ENCODE results near the gene ATAD5. TPM values are rescaled to one million over a fixed set of nuclear protein-coding genes. Genes with fewer than 3 reads are reported as not detected.
A peak's percentile ranks its signal among the peaks of the same experiment; 100 is the strongest.

Gene ATAD5
- total and polyA plus RNA-seq, 2 of the 13 experiments (the other 11 are each of a cell fraction or from before 2014, with no cell fraction given), result 1.8 to 10.7 TPM

DNA sequence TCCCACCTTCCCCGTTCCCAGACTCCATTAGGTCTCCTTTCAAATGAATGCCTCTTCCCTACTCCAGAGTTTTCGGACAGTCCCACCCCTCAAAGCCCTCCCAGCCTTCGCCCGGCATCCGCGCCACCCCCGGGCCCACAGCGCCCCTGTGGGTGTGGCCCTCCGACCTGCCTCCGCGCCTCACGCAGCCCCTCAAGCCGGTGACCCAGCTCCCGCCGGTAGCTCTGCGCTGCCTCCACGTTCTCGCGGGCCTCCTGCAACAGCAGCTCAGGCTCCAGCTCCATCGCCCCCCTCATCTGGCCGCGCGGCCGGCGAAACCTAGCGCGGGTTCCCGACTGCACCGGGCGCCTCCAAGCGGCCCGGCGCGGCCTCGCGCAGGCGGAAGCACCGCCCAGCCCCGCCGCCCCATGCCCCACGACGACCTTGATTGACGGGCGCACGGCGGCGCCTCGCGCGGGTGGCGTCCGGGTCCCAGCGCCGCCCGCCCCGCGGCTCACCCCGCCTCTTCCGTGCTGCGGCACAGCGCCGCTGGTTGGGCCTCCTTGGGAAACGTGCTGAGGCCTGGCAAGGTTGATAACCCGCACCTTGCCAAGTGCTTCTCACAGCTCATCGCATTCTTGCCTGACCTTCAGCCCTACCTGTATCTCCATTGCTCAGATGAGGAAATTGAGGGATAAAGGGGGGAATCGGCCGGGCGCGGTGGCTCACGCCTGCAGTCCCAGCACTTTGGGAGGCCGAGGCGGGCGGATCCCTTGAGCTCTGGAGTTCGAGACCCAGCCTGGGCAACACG is 7.2 kb upstream of the ATAD5 start, which contains the start of gene CRLF3 (continued):
- TF ChIP-seq ZNF275 (CRISPR knock-in tag; IDR thresholded peaks at IDR 0.05; ENCODE audit: borderline replicate concordance) (no peak), ZNF225 (CRISPR knock-in tag; IDR thresholded peaks at IDR 0.05) (peak; percentile 83), KDM5A (IDR thresholded peaks at IDR 0.05; ENCODE audit: borderline replicate concordance, low read length) (peak; percentile 56; the same call in 1 of the 2 replicates), RBM22 (optimal IDR thresholded peaks at IDR 0.05; ENCODE audit: low read length) (no peak), ZNF530 (CRISPR knock-in tag; IDR thresholded peaks at IDR 0.05; ENCODE audit: low read depth) (no peak), PITX1 (CRISPR knock-in tag; IDR thresholded peaks at IDR 0.05) (no peak), PHF21A (CRISPR knock-in tag; IDR thresholded peaks at IDR 0.05) (no peak), ZFP90 (CRISPR knock-in tag; IDR thresholded peaks at IDR 0.05; ENCODE audit: borderline replicate concordance) (no peak), HMG20B (CRISPR knock-in tag; conservative IDR thresholded peaks at IDR 0.05) (no peak), ARNT (IDR thresholded peaks at IDR 0.05) (no peak), MZF1 (CRISPR knock-in tag; IDR thresholded peaks at IDR 0.05; ENCODE audit: borderline replicate concordance) (no peak), NFIC (IDR thresholded peaks at IDR 0.05; ENCODE audit: low read length) (no peak), BRD4 (CRISPR knock-in tag; IDR thresholded peaks at IDR 0.05) (no peak), CENPBD1 (CRISPR knock-in tag; IDR thresholded peaks at IDR 0.05; ENCODE audit: borderline replicate concordance, low read depth) (no peak), ZNF816 (CRISPR knock-in tag; IDR thresholded peaks at IDR 0.05; ENCODE audit: borderline replicate concordance) (peak; percentile 23; the same call in 1 of the 2 replicates), JUND (CRISPR knock-in tag; IDR thresholded peaks at IDR 0.05) (no peak)
- TF ChIP-seq, protein P1, sequence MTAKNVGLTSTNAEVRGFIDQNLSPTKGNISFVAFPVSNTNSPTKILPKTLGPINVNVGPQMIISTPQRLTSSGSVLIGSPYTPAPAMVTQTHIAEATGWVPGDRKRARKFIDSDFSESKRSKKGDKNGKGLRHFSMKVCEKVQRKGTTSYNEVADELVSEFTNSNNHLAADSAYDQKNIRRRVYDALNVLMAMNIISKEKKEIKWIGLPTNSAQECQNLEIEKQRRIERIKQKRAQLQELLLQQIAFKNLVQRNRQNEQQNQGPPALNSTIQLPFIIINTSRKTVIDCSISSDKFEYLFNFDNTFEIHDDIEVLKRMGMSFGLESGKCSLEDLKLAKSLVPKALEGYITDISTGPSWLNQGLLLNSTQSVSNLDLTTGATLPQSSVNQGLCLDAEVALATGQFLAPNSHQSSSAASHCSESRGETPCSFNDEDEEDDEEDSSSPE (CRISPR knock-in tag; IDR thresholded peaks at IDR 0.05), result 0 out of 2 replicates have a peak, but pooled peaks have one; percentile 30
- TF ChIP-seq, protein P2, sequence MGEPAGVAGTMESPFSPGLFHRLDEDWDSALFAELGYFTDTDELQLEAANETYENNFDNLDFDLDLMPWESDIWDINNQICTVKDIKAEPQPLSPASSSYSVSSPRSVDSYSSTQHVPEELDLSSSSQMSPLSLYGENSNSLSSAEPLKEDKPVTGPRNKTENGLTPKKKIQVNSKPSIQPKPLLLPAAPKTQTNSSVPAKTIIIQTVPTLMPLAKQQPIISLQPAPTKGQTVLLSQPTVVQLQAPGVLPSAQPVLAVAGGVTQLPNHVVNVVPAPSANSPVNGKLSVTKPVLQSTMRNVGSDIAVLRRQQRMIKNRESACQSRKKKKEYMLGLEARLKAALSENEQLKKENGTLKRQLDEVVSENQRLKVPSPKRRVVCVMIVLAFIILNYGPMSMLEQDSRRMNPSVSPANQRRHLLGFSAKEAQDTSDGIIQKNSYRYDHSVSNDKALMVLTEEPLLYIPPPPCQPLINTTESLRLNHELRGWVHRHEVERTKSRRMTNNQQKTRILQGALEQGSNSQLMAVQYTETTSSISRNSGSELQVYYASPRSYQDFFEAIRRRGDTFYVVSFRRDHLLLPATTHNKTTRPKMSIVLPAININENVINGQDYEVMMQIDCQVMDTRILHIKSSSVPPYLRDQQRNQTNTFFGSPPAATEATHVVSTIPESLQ (CRISPR knock-in tag; conservative IDR thresholded peaks at IDR 0.05), result no peak
- TF ChIP-seq, protein P3, sequence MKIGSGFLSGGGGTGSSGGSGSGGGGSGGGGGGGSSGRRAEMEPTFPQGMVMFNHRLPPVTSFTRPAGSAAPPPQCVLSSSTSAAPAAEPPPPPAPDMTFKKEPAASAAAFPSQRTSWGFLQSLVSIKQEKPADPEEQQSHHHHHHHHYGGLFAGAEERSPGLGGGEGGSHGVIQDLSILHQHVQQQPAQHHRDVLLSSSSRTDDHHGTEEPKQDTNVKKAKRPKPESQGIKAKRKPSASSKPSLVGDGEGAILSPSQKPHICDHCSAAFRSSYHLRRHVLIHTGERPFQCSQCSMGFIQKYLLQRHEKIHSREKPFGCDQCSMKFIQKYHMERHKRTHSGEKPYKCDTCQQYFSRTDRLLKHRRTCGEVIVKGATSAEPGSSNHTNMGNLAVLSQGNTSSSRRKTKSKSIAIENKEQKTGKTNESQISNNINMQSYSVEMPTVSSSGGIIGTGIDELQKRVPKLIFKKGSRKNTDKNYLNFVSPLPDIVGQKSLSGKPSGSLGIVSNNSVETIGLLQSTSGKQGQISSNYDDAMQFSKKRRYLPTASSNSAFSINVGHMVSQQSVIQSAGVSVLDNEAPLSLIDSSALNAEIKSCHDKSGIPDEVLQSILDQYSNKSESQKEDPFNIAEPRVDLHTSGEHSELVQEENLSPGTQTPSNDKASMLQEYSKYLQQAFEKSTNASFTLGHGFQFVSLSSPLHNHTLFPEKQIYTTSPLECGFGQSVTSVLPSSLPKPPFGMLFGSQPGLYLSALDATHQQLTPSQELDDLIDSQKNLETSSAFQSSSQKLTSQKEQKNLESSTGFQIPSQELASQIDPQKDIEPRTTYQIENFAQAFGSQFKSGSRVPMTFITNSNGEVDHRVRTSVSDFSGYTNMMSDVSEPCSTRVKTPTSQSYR (CRISPR knock-in tag; IDR thresholded peaks at IDR 0.05; ENCODE audit: borderline replicate concordance), result peak; percentile 27; the same call in 1 of the 2 replicates
- TF ChIP-seq, protein P4, sequence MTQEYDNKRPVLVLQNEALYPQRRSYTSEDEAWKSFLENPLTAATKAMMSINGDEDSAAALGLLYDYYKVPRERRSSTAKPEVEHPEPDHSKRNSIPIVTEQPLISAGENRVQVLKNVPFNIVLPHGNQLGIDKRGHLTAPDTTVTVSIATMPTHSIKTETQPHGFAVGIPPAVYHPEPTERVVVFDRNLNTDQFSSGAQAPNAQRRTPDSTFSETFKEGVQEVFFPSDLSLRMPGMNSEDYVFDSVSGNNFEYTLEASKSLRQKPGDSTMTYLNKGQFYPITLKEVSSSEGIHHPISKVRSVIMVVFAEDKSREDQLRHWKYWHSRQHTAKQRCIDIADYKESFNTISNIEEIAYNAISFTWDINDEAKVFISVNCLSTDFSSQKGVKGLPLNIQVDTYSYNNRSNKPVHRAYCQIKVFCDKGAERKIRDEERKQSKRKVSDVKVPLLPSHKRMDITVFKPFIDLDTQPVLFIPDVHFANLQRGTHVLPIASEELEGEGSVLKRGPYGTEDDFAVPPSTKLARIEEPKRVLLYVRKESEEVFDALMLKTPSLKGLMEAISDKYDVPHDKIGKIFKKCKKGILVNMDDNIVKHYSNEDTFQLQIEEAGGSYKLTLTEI (CRISPR knock-in tag; conservative IDR thresholded peaks at IDR 0.05), result no peak

Measured in HepG2 (cell line).